Astrocyte (in vitro differentiated cells and primary cell): ENCODE results near the gene ZBED5. TPM values are rescaled to one million over a fixed set of nuclear protein-coding genes. Genes with fewer than 3 reads are reported as not detected.

Experiments used
- DNase-seq: peaks from one replicate; pipeline ENCODE4 v3.0.0-alpha.2; 2010; ENCODE audit warnings: low read depth
- FAIRE-seq: peaks from 2 replicates; lab custom pipeline; 2011; peaks lifted over from hg19 to GRCh38; lab: Jason Lieb, UNC
- H2AFZ ChIP-seq: 2 replicates; pipeline ENCODE4 v1.6.0; 2012; ENCODE audit warnings: low read depth, low read length, inconsistent platforms
- H3K27ac ChIP-seq: 2 replicates; pipeline ENCODE4 v1.5.1; 2011; ENCODE audit warnings: low read depth, low read length, inconsistent platforms
- H3K27me3 ChIP-seq: 2 replicates; pipeline ENCODE4 v1.6.0; 2011; ENCODE audit warnings: low read length, inconsistent platforms; ENCODE audit not compliant: insufficient read depth
- H3K36me3 ChIP-seq: 2 replicates; pipeline ENCODE4 v1.5.1; 2011; ENCODE audit warnings: low read length, inconsistent platforms; ENCODE audit not compliant: insufficient read depth
- H3K4me1 ChIP-seq: 2 replicates; pipeline ENCODE4 v1.5.1; 2011; ENCODE audit warnings: low read length, inconsistent platforms; ENCODE audit not compliant: insufficient read depth
- H3K4me2 ChIP-seq: 2 replicates; pipeline ENCODE4 v1.6.0; 2012; ENCODE audit warnings: low read length, inconsistent platforms
- H3K4me3 ChIP-seq: 2 replicates; pipeline ENCODE4 v1.5.1; 2011; ENCODE audit warnings: low read depth, mild to moderate bottlenecking, low read length, inconsistent platforms; ENCODE audit not compliant: insufficient read depth
- H3K79me2 ChIP-seq: 2 replicates; pipeline ENCODE4 v1.6.0; 2012; ENCODE audit warnings: mild to moderate bottlenecking, low read length, inconsistent platforms; ENCODE audit not compliant: insufficient read depth
- H3K9ac ChIP-seq: 2 replicates; pipeline ENCODE4 v1.6.0; 2012; ENCODE audit warnings: mild to moderate bottlenecking, low read length, inconsistent platforms
- H3K9me3 ChIP-seq: 2 replicates; pipeline ENCODE4 v1.5.1; 2012; ENCODE audit warnings: low read depth, mild to moderate bottlenecking, low read length, inconsistent platforms; ENCODE audit not compliant: insufficient read depth
- H4K20me1 ChIP-seq: 2 replicates; pipeline ENCODE4 v1.6.0; 2012; ENCODE audit warnings: low read length, inconsistent platforms; ENCODE audit not compliant: insufficient read depth
- H3K27ac Mint-ChIP-seq: one replicate; pipeline ENCODE4 v1.8.0; 2021; ENCODE audit warnings: mild to moderate bottlenecking, mixed read lengths; ENCODE audit not compliant: unreplicated experiment
- H3K27me3 Mint-ChIP-seq: one replicate; pipeline ENCODE4 v1.8.0; 2021; ENCODE audit warnings: low read depth, mixed read lengths; ENCODE audit not compliant: unreplicated experiment
- H3K36me3 Mint-ChIP-seq: one replicate; pipeline ENCODE4 v1.8.0; 2021; ENCODE audit warnings: low read depth, mixed read lengths; ENCODE audit not compliant: unreplicated experiment
- H3K4me1 Mint-ChIP-seq: one replicate; pipeline ENCODE4 v1.8.0; 2021; ENCODE audit warnings: low read depth, mixed read lengths; ENCODE audit not compliant: unreplicated experiment
- H3K4me3 Mint-ChIP-seq: one replicate; pipeline ENCODE4 v1.8.0; 2021; ENCODE audit warnings: mild to moderate bottlenecking, moderate library complexity, mixed read lengths; ENCODE audit not compliant: unreplicated experiment
- H3K9me3 Mint-ChIP-seq: one replicate; pipeline ENCODE4 v1.8.0; 2021; ENCODE audit warnings: mild to moderate bottlenecking, mixed read lengths; ENCODE audit not compliant: unreplicated experiment
- EZH2 ChIP-seq: IDR thresholded peaks from 2 replicates; pipeline ENCODE4 v1.6.1; 2012; ENCODE audit warnings: mild to moderate bottlenecking, low read length, inconsistent platforms; ENCODE audit not compliant: insufficient read depth
- total RNA-seq: library from RNA; stranded (reverse); gene quantifications from 2 replicates; pipeline ENCODE4 v1.2.1, GENCODE V29; 2021
- TF ChIP-seq, protein P1 (sequence below): IDR thresholded peaks from 2 replicates; pipeline ENCODE4 v1.5.1; 2011; ENCODE audit warnings: low read depth, mild to moderate bottlenecking, inconsistent platforms, low read length, moderate library complexity; ENCODE audit not compliant: insufficient read depth

ZBED5 gene
- total RNA-seq, 1 donor from 2014 or later: 32.9 TPM

DNA sequence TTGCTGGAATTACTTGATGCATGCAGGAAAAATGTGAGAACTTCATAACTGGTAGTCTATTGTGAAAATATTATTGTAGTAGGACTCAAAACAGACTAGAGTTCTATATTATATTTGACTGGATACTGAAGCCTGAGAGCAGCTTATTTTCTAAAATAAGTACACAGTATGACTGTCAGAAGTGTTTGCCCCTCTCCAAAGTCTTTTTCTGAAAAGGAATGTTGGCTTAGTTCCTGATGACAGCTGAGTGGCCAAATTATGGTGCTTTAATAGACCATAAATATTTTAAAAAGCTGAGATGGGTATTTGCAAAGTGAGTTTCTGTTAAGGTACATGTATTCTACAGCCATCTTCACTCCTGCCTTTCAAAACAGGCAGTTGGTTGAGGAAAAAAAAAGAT lies 13.1 kb downstream of the ZBED5 start:
- H3K9ac ChIP-seq: no peak overlapping the region
- Mint-ChIP-seq H3K27ac (no peak overlapping the region), H3K4me3 (no peak overlapping the region), H3K27me3 (no peaks in the 10 kb centered on the region), H3K9me3 (no peaks in the 10 kb centered on the region), H3K4me1 (peaks cover 12% of the 10 kb centered on the region), H3K36me3 (no peaks in the 10 kb centered on the region)
- no peaks in the 10 kb centered on the region for H3K27me3 ChIP-seq
- H2AFZ ChIP-seq: no peak overlapping the region
- H3K4me3 ChIP-seq: no peak overlapping the region
- no peak for TF ChIP-seq EZH2
- TF ChIP-seq, protein P1, sequence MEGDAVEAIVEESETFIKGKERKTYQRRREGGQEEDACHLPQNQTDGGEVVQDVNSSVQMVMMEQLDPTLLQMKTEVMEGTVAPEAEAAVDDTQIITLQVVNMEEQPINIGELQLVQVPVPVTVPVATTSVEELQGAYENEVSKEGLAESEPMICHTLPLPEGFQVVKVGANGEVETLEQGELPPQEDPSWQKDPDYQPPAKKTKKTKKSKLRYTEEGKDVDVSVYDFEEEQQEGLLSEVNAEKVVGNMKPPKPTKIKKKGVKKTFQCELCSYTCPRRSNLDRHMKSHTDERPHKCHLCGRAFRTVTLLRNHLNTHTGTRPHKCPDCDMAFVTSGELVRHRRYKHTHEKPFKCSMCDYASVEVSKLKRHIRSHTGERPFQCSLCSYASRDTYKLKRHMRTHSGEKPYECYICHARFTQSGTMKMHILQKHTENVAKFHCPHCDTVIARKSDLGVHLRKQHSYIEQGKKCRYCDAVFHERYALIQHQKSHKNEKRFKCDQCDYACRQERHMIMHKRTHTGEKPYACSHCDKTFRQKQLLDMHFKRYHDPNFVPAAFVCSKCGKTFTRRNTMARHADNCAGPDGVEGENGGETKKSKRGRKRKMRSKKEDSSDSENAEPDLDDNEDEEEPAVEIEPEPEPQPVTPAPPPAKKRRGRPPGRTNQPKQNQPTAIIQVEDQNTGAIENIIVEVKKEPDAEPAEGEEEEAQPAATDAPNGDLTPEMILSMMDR: no peak
- DNase-seq (no peak), FAIRE-seq (peak; percentile 41)
- no peak overlapping the region for H3K27ac ChIP-seq
- no peaks in the 10 kb centered on the region for H4K20me1 ChIP-seq
- no peaks in the 10 kb centered on the region for H3K36me3 ChIP-seq
- H3K79me2 ChIP-seq: no peaks in the 10 kb centered on the region
- no peak overlapping the region for H3K4me2 ChIP-seq
- no peaks in the 10 kb centered on the region for H3K4me1 ChIP-seq
- no peaks in the 10 kb centered on the region for H3K9me3 ChIP-seq

DNA sequence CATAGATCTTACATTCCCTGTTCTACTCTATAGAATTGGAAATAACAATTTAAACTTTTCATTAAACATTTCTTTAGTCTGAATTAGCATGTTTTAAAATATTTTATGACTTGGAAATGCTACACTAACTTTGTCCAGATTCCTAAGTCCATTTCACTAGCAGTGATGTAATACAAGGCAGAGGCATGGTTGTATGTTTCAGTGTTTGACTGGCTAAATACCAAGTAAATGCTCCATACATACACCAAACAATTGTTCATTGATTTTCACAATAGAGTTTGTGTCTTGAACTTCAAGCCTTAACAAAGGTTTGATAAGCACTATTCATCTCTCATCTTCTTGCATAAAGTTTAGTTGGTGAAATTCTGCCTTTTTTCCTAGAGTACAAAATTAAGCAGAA lies 13.5 kb downstream of the ZBED5 start:
- no peak overlapping the region for H3K4me3 Mint-ChIP-seq
- Histone ChIP-seq H3K27me3 (no peaks in the 10 kb centered on the region), H3K4me1 (no peaks in the 10 kb centered on the region), H3K4me3 (no peak overlapping the region), H3K9ac (no peak overlapping the region), H3K36me3 (no peaks in the 10 kb centered on the region), H3K79me2 (no peaks in the 10 kb centered on the region), H4K20me1 (no peaks in the 10 kb centered on the region), H3K4me2 (no peak overlapping the region), H3K9me3 (no peaks in the 10 kb centered on the region), H3K27ac (no peak overlapping the region), H2AFZ (no peak overlapping the region)
- TF ChIP-seq EZH2: no peak
- TF ChIP-seq, protein P1: no peak
- no peak for DNase-seq
- H3K4me1 Mint-ChIP-seq: peaks cover 12% of the 10 kb centered on the region
- no peaks in the 10 kb centered on the region for H3K36me3 Mint-ChIP-seq
- H3K27ac Mint-ChIP-seq: no peak overlapping the region
- H3K9me3 Mint-ChIP-seq: no peaks in the 10 kb centered on the region
- FAIRE-seq: no peak
- no peaks in the 10 kb centered on the region for H3K27me3 Mint-ChIP-seq

DNA sequence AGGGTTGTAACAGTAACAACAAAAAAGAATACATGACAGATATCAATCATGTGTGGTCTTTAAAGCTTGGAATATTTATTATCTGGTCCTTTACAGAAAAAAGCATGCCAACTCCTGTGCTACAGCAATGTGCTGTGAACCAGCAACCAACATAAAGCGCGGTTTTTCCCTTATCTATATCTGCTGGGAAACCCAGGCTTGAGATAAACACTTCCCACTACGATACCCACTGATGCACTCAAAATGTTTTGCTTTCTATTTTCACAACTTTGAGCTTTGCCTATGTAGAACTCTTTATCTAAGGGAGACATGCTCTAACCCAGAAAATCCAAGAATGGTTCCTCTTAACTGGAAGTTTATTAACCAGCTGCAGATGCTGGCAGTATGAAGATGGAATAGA lies 19.0 kb downstream of the ZBED5 start:
- Mint-ChIP-seq H3K27me3 (peaks cover 6% of the 10 kb centered on the region), H3K4me3 (no peak overlapping the region), H3K4me1 (no peaks in the 10 kb centered on the region), H3K27ac (no peak overlapping the region), H3K9me3 (no peaks in the 10 kb centered on the region), H3K36me3 (no peaks in the 10 kb centered on the region)
- H3K4me1 ChIP-seq: no peaks in the 10 kb centered on the region
- H3K27ac ChIP-seq: no peak overlapping the region
- no peaks in the 10 kb centered on the region for H3K27me3 ChIP-seq
- no peaks in the 10 kb centered on the region for H4K20me1 ChIP-seq
- H2AFZ ChIP-seq: no peak overlapping the region
- H3K4me2 ChIP-seq: no peak overlapping the region
- no peak for FAIRE-seq
- no peak for DNase-seq
- no peak for TF ChIP-seq EZH2
- TF ChIP-seq, protein P1: no peak
- H3K4me3 ChIP-seq: no peak overlapping the region
- no peak overlapping the region for H3K9ac ChIP-seq
- no peaks in the 10 kb centered on the region for H3K9me3 ChIP-seq
- H3K79me2 ChIP-seq: no peaks in the 10 kb centered on the region
- H3K36me3 ChIP-seq: no peaks in the 10 kb centered on the region
